ENCODE data around the gene MAST3.

Gene MAST3

GRCh38 chr19:18114483-18114882 is 16.9 kb downstream of the MAST3 start:
- no peak for DNase-seq

GRCh38 chr19:18117364-18117691 is 19.8 kb downstream of the MAST3 start:
- no peak for DNase-seq

- DNase-seq = peak; percentile 38
These were observed 20.3 kb downstream of the MAST3 start for GRCh38 chr19:18117692-18118378.

GRCh38 chr19:18118420-18119012 is 20.9 kb downstream of the MAST3 start:
- DNase-seq = no peak

- no peak for DNase-seq
These were observed 21.6 kb downstream of the MAST3 start for GRCh38 chr19:18119013-18119716.

- no peak for DNase-seq
These were observed 22.1 kb downstream of the MAST3 start for GRCh38 chr19:18119717-18120105.

- DNase-seq = no peak
These were observed 22.5 kb downstream of the MAST3 start for GRCh38 chr19:18120127-18120526.

GRCh38 chr19:18121166-18121565 is 23.6 kb downstream of the MAST3 start:
- no peak for DNase-seq

- DNase-seq = no peak
These were observed 24.8 kb downstream of the MAST3 start for GRCh38 chr19:18122424-18122823.

GRCh38 chr19:18122860-18123795 is 25.6 kb downstream of the MAST3 start:
- no peak for DNase-seq

GRCh38 chr19:18123819-18124218 is 26.2 kb downstream of the MAST3 start:
- no peak for DNase-seq

- no peak for DNase-seq
These were observed 28.5 kb downstream of the MAST3 start for GRCh38 chr19:18126097-18126496.

GRCh38 chr19:18128044-18128443 is 30.5 kb downstream of the MAST3 start:
- DNase-seq = no peak

- no peak for DNase-seq
These were observed 31.2 kb downstream of the MAST3 start for GRCh38 chr19:18128805-18129204.

GRCh38 chr19:18130523-18131242 is 33.1 kb downstream of the MAST3 start:
- DNase-seq = no peak

- no peak for DNase-seq
These were observed 34.4 kb downstream of the MAST3 start for GRCh38 chr19:18131841-18132596.

GRCh38 chr19:18135712-18136584 is 38.4 kb downstream of the MAST3 start:
- no peak for DNase-seq

- no peak for DNase-seq
These were observed 39.7 kb downstream of the MAST3 start for GRCh38 chr19:18137242-18137641.

- DNase-seq = no peak
These were observed 40.2 kb downstream of the MAST3 start for GRCh38 chr19:18137657-18138339.

GRCh38 chr19:18140473-18140872 is 42.9 kb downstream of the MAST3 start:
- DNase-seq = no peak
